ENCODE results near the gene MX2. TPM values are rescaled to one million over a fixed set of nuclear protein-coding genes. Genes with fewer than 3 reads are reported as not detected.

MX2 gene
- polyA plus RNA-seq, 1 donor from 2014 or later = not detected

- Histone ChIP-seq H2AFZ (ENCODE audit: low read depth, low read length) (no peak overlapping the region), H3K4me3 (ENCODE audit: low read length) (no peak overlapping the region), H3K36me3 (ENCODE audit: insufficient read depth, low read length) (no peaks in the 10 kb centered on the region), H3K27ac (ENCODE audit: low read length) (no peak overlapping the region), H4K20me1 (ENCODE audit: insufficient read depth) (no peaks in the 10 kb centered on the region), H3K79me2 (replicated peaks; ENCODE audit: insufficient read depth, low read length) (no peaks in the 10 kb centered on the region), H3K9me3 (ENCODE audit: low read length) (no peaks in the 10 kb centered on the region), H3K9me2 (ENCODE audit: insufficient read depth, low read length) (no peaks in the 10 kb centered on the region), H3K9ac (ENCODE audit: low read length) (no peak overlapping the region), H3K27me3 (ENCODE audit: insufficient read depth, low read depth, low read length) (no peaks in the 10 kb centered on the region), H3F3A (ENCODE audit: insufficient read depth, low read length, poor library complexity, severe bottlenecking) (no peaks in the 10 kb centered on the region), H3K4me2 (ENCODE audit: low read length) (no peak overlapping the region)
- TF ChIP-seq SMC3 (conservative IDR thresholded peaks at IDR 0.05; ENCODE audit: poor library complexity) = no peak
- TF ChIP-seq RAD21 (conservative IDR thresholded peaks at IDR 0.05) = no peak
- TF ChIP-seq REST (IDR thresholded peaks at IDR 0.05; ENCODE audit: borderline replicate concordance) = no peak
- no peak for TF ChIP-seq EZH2 (IDR thresholded peaks at IDR 0.05; ENCODE audit: borderline replicate concordance, insufficient read depth, low read length, poor library complexity, severe bottlenecking)
- TF ChIP-seq CTCF (IDR thresholded peaks at IDR 0.05; ENCODE audit: poor library complexity, severe bottlenecking) = no peak
- TF ChIP-seq MXI1 (conservative IDR thresholded peaks at IDR 0.05; ENCODE audit: poor library complexity, severe bottlenecking) = no peak
- TF ChIP-seq TAF1 (IDR thresholded peaks at IDR 0.05; ENCODE audit: low read depth) = no peak
- no peak for TF ChIP-seq POLR2AphosphoS5 (IDR thresholded peaks at IDR 0.05)
- TF ChIP-seq EP300 (conservative IDR thresholded peaks at IDR 0.05; ENCODE audit: poor library complexity, severe bottlenecking) = no peak
Observed at GRCh38 chr21:41373763-41374162, 11.9 kb downstream of the MX2 start.

GRCh38 chr21:41374177-41374712, 12.4 kb downstream of the MX2 start:
- TF ChIP-seq RAD21 (conservative IDR thresholded peaks at IDR 0.05) (no peak), POLR2AphosphoS5 (IDR thresholded peaks at IDR 0.05) (no peak), EZH2 (IDR thresholded peaks at IDR 0.05; ENCODE audit: borderline replicate concordance, insufficient read depth, low read length, poor library complexity, severe bottlenecking) (no peak), REST (IDR thresholded peaks at IDR 0.05; ENCODE audit: borderline replicate concordance) (no peak), CTCF (IDR thresholded peaks at IDR 0.05; ENCODE audit: poor library complexity, severe bottlenecking) (no peak), EP300 (conservative IDR thresholded peaks at IDR 0.05; ENCODE audit: poor library complexity, severe bottlenecking) (no peak), MXI1 (conservative IDR thresholded peaks at IDR 0.05; ENCODE audit: poor library complexity, severe bottlenecking) (no peak)
- no peak overlapping the region for H3K4me3 ChIP-seq (ENCODE audit: low read length)
- no peaks in the 10 kb centered on the region for H3K9me3 ChIP-seq (ENCODE audit: low read length)
- H4K20me1 ChIP-seq (ENCODE audit: insufficient read depth) = no peaks in the 10 kb centered on the region
- no peak overlapping the region for H3K4me2 ChIP-seq (ENCODE audit: low read length)
- H3K9me2 ChIP-seq (ENCODE audit: insufficient read depth, low read length) = no peaks in the 10 kb centered on the region
- no peaks in the 10 kb centered on the region for H3K27me3 ChIP-seq (ENCODE audit: insufficient read depth, low read depth, low read length)
- no peaks in the 10 kb centered on the region for H3F3A ChIP-seq (ENCODE audit: insufficient read depth, low read length, poor library complexity, severe bottlenecking)
- no peak overlapping the region for H3K9ac ChIP-seq (ENCODE audit: low read length)
- H3K36me3 ChIP-seq (ENCODE audit: insufficient read depth, low read length) = no peaks in the 10 kb centered on the region
- no peak overlapping the region for H3K27ac ChIP-seq (ENCODE audit: low read length)
- no peak overlapping the region for H2AFZ ChIP-seq (ENCODE audit: low read depth, low read length)
- H3K79me2 ChIP-seq (replicated peaks; ENCODE audit: insufficient read depth, low read length) = no peaks in the 10 kb centered on the region

Data from neural cell (in vitro differentiated cells).